Activated CD4-positive, alpha-beta T cell treated with anti-CD3 and anti-CD28 coated beads, Interleukin-2, Interleukin-4, amounts not matched to agents 100 ng/mL and 50 ng/mL, durations not matched to agents 16 hours and 8 hours (primary cell): ENCODE data around the gene ADCY5.

Source experiments
- DNase-seq: peaks from one replicate; pipeline ENCODE4 v3.0.0-alpha.2; 2020; ENCODE audit warnings: low spot score

ADCY5 gene

DNA sequence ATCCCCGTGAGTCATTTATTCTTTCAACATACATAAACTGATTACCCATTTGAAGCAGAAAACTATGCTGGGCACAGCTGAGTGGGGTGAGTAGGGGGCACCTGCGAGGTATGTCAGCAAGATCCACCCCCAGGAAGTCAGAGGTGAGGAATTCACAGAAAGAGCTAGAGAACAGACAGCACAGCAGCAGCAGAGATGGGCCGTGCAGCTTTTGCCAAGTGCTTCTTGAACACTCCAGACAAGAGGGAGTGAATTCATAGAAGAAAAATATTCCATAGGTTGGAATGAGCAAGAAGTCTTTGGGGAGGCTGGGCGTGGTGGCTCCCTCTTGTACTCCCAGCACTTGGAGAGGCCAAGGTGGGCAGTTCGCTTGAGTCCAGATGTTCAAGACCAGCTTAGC lies 9.4 kb upstream of the ADCY5 start:
- no peak for DNase-seq

DNA sequence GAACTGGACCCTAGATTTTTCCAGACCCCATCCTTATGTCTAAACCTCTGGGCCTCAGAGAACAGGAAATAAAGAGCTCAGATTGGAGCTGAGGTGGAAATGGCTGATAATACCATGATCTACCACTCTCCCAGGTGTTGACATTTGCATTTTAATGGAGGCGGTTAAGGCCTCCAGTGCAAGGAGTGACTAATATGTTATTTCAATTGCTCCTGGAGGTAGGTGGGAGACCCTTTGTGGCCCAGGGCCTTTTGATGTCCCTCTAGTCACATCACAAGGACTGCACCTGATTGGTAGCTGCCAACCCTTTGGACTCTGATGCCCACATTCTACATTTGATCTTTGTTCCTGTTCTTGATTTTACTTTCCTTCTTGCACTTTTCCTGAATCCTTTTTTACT lies 9.0 kb upstream of the ADCY5 start:
- DNase-seq, result no peak

DNA sequence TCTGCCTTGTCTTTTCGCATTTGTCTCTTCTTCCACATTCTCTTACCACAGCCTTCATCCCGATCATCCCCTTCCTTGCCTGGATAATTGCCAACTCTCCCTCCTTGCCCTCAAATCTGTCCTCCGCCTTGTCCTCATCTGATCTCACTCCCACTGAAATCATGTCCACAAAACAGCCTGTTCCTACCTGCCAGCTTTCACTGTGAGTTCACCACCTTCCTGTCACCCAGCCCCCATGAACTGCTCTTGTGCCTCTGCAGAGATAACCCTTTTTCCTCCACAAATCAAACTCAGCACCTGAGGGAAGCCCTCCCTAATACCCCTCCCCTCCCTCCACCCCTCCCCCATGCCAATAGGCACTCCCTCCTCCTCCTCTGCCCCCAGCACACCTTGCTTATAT lies 4.8 kb upstream of the ADCY5 start:
- no peak for DNase-seq

DNA sequence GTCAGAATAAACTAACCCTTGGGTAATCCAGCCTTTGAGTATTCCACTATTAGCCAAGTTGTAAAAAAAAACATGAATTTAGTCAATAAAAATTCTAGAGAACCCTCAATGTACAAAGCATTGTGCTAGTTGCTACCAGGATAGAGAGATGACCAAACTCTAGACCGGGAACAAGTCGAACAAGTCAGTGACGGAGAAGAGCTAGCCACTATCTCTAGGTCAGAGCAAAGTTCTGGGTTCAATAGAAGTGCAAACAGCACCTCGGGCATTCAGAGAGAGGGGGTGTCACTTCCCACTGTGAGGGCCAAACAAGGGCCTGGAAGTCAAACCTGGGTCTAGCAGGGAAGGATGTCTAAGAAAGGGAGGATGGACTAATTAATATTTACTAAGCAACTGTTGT lies 2.3 kb upstream of the ADCY5 start:
- DNase-seq, result no peak

DNA sequence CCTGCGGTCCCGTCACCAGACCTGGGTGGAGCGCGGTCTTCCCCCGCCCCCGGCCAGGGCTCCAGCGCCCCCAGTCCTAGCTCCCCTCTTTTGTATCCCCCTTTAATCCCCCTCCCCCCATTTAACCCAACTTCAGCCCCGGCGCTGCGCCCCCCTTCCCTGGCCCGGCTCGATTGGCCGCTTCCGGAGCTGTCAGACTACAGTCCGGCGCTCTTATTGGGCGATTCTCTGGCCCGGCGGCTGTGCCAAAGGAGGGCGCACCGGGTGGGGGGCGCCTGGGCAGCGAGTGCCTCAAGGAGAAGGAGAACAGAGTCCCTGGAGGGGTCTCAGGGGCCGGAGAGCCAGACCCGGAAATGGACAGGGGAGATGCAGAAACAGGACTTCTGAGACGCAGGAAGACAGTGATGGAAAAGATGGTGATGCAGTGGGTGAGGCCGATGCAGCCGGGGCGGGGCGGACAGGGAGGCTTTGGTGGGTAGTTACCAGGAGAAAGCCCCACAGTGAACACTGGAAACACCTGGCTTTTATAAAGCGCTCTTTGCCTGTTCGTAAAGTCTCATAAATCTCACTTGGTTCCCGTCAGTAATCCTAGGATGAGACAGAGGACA lies 1.2 kb upstream of the ADCY5 start:
- DNase-seq, result no peak

DNA sequence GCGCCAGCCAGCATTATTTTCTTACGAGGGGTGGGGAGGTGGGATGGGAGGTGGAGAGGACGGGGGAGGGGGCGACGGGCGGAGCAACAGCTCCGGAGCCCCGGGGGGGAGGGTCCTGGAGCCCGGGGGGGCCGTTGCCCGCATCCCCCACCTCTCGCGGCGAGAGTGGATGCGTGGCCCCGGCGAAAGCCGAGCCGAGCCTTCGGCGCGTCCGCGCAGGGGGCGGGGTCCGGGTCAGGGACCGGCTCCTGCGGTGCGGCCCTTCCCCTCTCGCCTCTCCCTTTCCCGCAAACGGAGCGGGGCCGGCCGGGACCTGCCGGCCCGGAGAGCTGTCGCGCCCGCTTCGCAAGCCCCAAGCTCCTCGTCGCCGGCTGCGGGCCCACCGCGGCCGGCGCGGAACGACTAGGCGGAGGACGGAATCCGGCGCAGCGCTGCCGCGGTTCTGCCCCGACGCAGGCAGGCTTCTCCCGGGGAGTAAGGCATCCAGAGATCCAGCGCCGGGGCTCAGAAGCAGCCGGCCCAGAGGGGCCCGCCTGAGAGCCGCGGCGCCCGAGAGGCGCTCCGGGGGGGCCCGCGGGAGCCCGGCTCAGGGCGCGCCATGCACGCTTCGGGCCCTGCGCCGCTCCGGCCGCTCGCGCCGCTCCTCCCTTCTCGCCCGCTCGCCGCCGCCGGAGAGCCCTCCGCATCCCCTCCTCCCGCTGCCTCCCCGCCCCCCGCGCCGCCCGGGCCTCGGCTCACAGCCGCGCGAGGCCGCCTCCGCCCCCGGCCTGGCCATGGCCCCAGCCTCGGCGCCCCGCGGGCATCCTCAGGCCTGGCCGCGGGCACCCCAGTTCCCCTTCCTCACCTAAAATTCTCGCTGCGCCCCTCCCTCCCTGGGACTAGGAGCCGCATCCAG lies 459 bp upstream of the ADCY5 start:
- no peak for DNase-seq

DNA sequence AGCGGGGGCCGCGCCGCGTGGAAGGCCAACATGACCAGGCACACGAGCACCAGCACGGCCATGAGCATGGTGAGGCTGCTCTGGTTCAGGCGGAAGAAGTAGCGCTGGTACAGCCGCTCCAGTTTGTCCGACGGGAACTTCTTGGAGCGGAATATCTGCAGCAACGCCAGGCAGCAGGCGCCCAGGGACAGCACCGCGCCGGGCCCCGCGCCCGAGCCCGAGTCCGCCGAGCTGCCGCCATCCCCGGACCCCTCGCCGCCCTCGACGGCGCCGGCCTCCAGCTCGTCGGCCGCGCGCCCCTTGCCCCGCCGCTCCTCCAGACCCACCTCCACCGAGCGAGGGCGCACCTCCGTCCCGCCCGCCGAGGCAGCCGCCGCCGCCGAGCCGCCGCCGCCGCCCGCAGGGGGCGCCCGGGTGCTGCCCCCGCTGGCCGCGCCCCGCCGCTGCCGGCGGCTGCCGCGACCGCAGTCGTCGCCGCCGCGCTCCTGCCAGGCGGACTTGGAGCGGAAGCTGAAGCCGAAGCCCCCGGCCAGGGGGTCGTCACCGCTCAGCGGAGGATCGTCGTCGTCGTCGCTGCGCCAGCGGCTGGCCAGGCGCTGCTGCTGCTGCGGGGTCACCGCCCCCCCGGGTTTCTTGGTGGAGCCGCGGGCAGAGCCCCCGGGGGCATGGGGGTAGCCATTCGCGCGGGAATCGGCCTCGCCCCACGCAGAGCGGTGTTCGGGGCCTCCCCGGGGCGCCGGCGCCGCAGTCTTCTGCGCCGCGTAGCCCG lies 957 bp downstream of the ADCY5 start:
- peak; percentile 26 for DNase-seq

GRCh38 chr3:123447416-123447748 lies 1.5 kb downstream of the ADCY5 start:
- DNase-seq, result no peak

- DNase-seq, result no peak
Measured at GRCh38 chr3:123446610-123447109, 2.2 kb downstream of the ADCY5 start.

DNA sequence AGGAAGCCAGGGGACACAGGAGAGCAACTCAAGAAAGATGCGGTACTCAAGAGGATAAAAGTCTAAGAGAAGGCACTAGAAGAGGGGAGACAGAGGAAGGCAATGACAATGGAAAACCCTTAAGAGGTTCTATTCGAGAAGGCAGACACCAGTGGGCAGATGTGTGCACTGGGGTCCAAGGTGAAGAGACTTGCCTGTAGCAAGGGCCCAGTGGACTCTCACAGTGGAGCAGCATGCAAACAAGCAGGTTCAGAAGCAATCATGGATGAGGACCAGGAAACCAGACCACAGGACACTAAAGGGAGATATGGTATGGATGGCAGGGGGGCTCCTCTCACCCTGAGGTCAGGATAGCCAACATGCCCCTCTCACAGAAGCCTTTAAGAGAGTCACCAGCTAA lies 2.7 kb downstream of the ADCY5 start:
- DNase-seq, result no peak

DNA sequence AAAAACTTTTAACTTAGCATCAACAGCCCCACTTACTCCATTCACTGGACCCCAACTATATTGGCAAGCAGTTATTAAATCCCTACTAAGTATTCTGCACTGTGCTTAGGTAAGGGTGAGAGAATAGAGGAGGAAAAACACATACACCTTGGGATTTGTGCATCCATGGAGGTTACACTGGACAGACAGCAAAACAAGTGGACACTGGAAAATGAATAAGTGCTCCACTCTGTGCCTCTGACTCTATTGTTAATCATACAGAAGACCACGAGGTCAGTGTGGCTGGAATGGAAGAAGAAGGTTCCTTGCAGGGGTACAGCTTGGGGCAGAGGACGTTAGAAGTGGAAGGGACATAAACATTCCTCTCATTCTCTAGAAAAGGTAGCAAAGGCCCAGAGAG lies 3.2 kb downstream of the ADCY5 start:
- no peak for DNase-seq

DNA sequence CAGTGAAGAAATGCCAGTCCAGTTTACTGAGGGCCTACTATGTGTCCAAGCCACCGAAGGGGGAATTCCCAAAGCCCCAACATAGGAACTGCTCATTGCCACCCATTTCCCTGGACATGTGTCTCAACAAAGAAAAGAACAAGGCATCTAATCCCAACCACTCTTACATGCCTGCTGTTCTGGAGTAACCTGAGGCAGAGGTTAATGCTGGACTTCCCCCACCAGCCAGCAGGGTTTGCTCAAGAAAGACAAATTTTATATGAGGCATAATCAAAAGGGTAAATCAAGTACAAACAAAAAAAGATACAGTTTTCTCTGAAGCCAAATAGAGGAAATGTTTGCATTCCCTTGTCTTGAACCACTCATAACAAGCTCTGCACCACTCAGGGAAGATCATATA lies 4.1 kb downstream of the ADCY5 start:
- no peak for DNase-seq

GRCh38 chr3:123444023-123444422 lies 4.9 kb downstream of the ADCY5 start:
- no peak for DNase-seq

GRCh38 chr3:123442908-123443307 lies 6.0 kb downstream of the ADCY5 start:
- DNase-seq, result no peak

DNA sequence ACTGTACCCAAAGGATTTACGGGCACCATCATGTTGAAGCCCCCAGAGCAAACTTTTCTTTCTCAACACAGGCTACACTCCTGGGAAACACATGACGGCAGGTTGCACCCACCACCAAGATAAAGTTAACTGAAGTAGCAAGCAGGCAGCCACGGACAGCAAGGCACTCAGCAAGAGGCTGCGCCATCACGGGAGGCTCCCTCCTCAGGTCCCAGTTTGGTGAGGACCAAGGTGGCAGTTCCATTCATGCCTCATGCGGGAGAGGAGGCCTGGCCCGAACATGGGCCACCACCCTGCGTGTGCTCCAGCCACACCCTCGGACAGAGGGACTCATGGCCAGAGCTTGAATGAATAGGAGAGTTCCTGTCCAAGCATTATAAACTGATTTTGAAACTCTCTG lies 6.8 kb downstream of the ADCY5 start:
- DNase-seq, result no peak

DNA sequence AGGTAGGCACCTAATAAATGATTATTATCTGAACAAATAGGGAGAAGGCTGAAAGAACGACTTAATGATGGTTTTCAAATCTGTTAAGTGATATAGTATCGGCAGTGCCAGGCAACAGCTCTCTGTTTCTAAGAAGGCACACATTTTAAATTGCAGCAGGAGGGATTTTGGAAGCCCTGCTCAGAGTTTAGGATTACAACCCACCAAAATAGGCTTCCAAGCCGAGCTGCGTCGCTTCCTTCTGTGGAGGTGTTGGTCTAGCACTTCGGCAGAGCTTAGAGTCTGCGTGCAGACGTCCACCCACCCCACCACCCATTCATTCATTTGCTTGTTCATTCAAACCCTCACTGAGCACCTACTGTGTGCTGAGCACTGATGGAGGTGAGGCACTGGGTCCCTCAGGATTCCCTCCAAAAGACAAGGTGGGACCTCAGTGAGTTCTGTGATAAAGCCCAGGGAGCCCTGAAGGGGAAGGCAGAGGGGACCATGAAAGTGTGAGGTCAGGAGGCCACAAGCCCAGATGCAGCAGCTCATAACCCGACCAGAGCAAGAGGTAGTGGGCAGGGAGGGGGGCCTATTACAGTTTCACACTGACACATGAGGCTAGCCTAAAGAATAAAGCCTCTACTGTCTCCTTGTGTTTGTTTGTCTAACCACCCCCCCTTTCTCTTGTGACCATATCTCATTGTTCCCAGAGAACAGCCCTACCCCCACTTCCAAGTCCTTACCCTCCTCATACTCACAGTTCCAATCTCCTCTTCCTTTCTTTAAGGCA lies 8.9 kb downstream of the ADCY5 start:
- no peak for DNase-seq

- no peak for DNase-seq
Measured at GRCh38 chr3:123432832-123433523, 15.9 kb downstream of the ADCY5 start.

- no peak for DNase-seq
Measured at GRCh38 chr3:123431658-123432324, 17.1 kb downstream of the ADCY5 start.

- no peak for DNase-seq
Measured at GRCh38 chr3:123431007-123431657, 17.8 kb downstream of the ADCY5 start.

GRCh38 chr3:123430266-123430665 lies 18.6 kb downstream of the ADCY5 start:
- no peak for DNase-seq
